Hepatocyte (in vitro differentiated cells): Measurements from ENCODE around the gene TMEM204.

Experiments
- CTCF ChIP-seq: fragments of 200-600 bp; sonication (generic); IDR thresholded peaks from 2 replicates; pipeline ENCODE4 v1.5.1; 2016; ENCODE audit warnings: antibody characterized with exemption, mild to moderate bottlenecking; ENCODE audit not compliant: poor library complexity
- EZH2 ChIP-seq: fragments of 200-600 bp; sonication (generic); IDR thresholded peaks from 2 replicates; pipeline ENCODE4 v1.6.1; 2016; ENCODE audit warnings: antibody characterized with exemption, mild to moderate bottlenecking, borderline replicate concordance

GRCh38 chr16:1580256-1580655 lies 46.8 kb downstream of the TMEM204 start:
- TF ChIP-seq CTCF (no peak), EZH2 (no peak)
